Hematopoietic multipotent progenitor cell treated with erythropoietin and hydrocortisone succinate and interleukin-3 and kit ligand, for 6 days (in vitro differentiated cells): ENCODE measurements around the gene B2M.
"Not testable (repeated sequence)": the region's sequence is repeated elsewhere in the genome, so short reads cannot be mapped to it uniquely, and the experiment has no call there.

Experiments used
- DNase-seq: peaks from one replicate; pipeline ENCODE4 v3.0.0-alpha.2; 2015

The B2M gene

DNA sequence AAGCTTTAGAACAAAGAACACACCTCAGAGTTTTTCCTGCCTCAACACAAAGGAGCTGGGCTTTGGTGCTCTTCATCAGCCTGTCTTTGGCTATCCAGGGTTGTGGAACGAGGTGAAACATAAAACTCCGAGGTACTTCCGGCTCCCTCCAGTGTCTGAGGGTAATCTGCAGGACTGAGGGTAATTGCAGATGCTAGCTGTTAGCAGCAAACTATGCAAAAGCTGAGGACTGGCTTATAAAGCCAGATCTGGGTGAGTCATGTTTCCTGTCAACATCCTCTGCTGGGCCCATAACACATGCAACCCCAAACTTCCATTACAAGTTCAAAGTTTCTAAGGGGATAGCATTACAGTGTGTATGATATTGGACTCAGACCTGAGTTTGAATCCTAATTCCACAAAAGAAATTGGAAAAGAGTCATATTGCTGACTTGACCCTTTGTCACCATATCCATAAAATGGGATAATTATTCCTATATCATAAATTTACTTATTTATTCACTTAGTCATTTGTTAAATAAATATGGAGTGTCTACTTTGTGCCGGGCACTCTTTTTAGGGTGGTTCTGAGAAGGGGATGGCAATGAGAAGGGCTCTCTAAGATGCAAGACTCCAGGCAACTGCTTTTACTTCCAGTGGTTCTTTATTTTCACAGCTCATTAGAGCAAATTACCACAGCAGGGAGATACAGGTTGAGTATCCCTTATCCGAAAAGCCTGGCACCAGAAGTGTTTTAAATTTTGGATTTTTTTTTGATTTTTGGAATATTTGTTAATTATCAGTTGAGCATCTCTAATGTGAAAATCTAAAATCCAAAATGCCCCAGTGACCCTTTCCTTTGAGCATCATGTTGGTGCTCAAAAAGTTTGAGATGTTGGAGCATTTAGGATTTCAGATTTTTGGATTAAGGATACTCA, 15.5 kb downstream of the B2M start:
- peak; percentile 86 for DNase-seq

DNA sequence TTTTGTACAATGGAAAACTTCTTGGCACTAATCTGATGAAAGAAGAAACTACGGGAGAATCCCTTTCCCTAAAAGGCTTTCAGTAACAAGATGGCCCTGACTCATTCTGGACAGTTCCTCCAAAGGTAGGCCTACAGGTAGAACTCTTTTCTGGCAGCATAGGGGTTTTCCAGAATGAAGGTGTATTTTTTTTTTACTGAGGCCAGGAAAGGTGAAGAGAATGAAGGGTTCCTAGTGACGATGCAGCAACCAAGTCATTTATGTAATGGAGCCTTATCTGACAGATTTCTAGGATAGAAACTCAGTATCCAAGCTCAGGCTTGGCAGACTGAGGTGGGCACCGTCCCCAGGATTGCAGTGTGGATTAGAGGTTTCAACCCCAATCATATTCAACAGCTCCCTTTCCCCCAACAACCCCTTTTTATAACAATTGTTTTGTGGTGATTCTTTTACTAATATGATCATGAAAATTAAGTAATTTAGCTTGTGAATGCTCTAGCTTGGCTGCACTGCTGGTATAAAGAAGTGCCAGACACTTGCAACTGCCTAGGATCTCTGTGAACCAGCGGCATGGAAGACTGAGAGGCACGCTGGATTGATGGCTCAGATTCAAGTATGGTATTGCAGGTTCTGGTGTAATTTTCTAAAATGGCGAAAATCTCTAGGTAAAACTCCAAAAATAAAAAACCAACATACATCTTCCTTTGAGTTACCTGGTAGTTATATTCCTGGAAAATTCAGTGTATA, 16.3 kb downstream of the B2M start:
- DNase-seq, result no peak

DNA sequence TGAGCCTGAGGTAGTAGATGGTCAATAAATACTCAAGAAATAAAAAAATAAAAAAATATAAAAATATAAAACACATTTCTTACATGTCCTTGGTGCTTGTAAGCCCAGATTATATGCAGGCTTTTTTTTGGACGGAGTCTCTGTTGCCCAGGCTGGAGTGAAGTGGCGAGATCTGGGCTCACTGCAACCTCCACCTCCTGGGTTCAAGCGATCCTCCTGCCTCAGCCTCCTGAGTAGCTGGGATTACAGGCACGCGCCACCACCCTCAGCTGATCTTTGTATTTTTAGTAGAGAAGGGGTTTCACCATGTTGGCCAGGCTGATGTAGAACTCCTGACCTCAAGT, 16.9 kb downstream of the B2M start:
- DNase-seq, result not testable (repeated sequence)

DNA sequence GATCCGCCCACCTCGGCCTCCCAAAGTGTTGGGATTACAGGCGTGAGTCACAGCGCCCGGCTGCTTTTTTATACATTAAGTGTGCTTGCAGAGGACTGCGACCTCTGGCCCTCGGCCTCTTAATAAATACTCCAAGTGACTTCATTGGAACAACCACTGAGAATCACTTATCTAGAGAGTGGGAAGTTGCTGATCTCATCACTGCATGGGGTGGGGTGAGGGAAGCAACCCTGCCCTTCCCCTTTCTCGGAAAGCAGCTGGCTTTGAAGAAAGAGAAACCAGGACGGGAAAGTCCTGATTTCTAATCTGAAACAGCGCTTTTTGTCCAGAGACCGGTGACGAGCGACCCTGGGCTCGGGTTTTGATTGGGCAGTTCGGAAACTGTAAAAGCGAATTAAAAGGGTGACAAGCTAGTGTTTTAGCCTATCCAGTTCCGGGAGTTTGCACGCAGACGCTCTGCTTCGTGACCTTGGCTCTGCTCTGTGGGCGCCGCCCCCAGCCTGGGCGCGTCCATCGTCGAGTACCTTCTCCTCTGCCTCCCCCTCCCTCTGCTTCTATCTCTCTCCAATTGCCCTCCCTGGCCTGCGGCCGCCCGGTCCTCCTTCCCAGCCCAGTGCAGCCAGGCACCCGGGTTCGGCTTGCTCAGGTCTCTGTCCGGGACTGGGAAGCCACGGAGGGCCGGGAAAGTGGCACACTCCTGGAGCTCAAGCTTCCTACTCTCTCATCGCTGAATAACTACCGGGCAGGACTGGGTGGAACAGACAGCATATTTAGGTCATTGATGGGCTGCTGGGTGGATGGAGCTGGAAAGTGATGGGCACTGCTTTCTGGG, 17.5 kb downstream of the B2M start:
- peak; percentile 98 for DNase-seq

DNA sequence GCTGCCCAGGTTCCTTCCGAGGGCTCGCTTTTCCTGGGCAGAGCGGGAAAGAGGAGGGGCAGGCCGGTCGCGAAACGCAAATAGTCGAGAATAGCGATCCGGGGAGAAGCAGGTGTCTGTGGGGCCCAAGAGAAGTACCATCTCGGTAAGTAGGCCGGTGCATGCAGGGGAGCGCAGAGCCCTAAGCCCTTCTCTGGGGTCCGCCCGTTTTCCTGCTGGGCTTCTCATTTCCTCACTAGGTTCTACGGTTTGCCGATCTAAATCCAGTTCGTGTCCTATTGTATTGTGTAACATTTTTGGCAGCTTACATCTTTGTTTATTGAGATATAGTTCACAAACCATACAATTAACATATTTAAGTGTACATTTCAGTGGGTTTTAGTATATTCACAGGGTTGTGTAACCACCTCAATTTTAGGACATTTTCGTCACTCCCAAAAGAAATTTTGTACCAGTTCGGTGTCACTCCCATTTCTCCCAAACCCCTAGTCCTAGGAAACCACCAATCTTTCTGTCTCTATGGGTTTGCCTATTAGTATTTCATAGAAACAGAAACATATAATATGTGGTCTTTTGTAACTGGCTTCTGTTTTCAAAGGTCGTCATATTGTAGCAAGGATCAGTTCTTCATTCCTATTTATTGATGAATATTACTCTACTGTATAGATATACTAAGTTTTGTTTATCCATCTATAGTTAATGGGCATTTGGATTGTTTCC, 18.3 kb downstream of the B2M start:
- DNase-seq, result peak; percentile 26

DNA sequence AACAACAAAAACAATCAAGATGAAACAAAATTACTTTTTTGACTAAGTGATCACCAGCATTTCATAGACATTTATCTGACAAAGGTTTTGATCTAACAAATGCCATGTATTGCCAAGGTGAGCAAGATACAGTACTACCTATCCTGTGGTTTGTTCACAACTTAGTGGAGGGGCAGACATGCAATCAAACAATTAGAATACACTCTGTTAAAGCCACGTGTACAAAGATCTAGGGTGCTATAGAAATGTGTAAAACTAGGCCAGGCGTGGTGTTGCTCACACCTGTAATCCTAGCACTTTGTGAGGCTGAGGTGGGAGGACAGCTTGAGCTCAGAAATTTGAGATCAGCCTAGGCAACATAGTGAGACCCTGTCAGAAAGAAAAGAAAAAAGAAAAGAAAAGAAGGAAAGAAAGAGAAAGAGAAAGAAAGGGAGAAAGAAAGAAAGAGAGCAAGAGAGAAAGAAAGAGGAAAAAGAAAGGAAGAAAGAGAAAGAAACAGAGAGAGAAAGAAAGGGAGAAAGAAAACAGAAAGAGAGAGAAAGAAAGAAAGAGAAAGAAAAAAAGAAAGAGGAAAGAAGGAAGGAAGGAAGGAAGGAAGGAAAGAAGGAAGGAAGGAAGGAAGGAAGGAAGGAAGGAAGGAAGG, 23.6 kb downstream of the B2M start:
- DNase-seq, result no peak

DNA sequence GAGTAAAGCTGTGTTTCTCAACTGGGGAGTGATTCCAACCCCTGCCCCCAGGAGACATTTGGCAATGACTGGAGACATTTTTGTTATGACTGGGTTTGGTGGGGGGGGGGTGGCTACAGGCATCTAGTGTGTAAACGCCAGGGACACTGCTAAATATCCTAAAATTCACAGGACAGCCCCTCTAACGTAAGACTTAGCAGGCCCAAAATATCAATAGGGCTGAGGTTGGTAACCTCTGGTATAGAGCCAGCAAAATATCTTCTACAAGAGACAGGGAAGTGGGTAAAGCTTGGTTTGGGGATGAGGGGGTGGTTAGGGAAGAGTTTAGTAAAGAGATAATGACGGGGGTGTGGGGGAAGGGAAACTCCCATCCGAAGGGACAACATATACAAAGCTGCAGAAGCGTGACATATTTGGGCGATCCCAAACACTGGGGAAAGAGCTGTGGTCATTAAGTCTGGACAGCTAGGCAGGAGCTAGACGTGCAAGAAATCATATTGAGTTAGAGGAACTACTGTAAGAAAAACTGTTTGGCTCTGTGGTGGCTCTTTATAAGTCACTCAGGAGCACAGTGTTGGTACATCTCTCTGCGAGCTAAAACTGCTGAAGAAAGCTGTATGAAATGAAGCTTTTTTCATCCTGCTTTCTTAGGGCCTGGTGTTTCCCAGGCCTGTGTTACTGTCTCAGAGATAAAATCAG, 24.3 kb downstream of the B2M start:
- peak; percentile 33 for DNase-seq

DNA sequence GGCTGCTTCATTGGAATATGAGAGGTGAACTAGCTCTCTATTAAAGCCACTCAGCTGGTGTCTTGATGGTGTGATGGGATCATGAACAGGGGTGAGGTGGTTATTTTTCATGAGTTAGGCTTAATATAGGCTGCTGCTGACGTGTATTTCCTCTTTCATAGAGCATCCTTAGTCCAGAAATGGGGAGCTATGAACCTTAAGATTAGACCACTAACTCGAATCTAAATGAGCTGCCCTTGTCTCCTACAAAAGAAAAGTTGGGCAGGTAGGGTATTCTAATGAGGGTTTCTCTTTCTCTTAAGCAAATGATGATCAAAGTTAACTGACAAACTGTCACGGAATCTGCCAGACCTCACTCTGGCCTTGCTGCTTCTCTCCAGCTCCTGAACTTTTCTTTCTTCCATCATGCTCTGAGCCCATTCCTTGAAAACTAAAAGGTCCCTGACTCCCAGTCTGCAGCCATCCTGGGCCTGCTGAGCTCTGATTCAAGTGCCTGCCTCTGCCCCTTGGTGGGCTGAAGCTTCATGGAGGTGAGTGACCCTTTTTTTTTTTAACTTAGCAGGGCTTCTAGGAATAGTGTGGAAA, 25.0 kb downstream of the B2M start, which contains the start of gene TRIM69:
TRIM69 (plus strand) TSS at position 348 of the 585 bp plus-strand sequence; CDS start at position 525, 177 bp downstream.
- DNase-seq, result no peak

DNA sequence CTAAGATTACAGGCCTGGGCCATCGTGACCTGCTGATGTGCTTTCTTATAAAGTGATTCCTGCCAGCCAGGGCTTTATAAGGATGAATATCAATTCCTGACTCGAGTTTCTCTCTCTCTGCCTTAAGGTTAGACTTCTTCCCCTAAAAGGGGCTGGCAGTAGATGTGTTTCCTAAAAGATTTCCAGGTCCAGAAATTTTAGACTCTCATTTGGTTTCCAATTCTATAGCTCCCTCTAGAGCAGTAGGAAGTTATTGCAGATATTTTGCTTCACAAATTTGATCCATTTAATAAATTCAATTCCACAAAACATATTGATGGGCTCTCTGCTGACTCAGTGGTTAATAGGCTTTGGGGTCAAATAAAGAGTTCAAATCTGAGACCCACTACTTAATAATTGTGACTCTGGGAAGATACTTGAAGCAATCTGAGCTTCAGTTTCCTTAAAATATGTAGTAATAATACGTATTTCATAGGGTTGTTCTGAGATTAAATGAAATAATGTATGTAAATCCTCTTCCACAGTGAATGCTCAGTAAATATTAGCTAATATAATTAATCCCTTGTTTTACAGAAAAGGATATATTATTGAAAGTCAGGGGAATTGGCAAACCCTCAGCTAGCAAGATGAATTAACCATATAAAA, 27.1 kb downstream of the B2M start:
- DNase-seq, result peak; percentile 77

DNA sequence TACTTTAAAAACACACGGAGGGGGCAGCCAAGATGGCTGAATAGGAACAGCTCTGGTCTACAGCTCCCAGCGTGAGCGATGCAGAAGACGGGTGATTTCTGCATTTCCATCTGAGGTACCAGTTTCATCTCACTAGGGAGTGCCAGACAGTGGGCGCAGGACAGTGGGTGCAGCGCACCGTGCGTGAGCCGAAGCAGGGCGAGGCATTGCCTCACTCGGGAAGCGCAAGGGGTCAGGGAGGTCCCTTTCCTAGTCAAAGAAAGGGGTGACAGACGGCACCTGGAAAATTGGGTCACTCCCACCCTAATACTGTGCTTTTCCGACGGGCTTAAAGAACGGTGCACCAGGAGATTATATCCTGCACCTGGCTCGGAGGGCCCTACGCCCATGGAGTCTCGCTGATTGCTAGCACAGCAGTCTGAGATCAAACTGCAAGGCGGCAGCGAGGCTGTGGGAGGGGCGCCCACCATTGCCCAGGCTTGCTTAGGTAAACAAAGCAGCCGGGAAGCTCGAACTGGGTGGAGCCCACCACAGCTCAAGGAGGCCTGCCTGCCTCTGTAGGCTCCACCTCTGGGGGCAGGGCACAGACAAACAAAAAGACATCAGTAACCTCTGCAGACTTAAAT, 28.0 kb downstream of the B2M start:
- not testable (repeated sequence) for DNase-seq

DNA sequence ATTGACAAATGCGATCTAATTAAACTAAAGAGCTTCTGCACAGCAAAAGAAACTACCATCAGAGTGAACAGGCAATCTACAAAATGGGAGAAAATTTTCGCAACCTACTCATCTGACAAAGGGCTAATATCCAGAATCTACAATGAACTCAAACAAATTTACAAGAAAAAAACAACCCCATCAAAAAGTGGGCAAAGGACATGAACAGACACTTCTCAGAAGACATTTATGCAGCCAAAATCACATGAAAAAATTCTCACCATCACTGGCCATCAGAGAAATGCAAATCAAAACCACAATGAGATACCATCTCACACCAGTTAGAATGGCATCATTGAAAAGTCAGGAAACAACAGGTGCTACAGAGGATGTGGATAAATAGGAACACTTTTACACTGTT, 32.1 kb downstream of the B2M start:
- DNase-seq, result not testable (repeated sequence)

DNA sequence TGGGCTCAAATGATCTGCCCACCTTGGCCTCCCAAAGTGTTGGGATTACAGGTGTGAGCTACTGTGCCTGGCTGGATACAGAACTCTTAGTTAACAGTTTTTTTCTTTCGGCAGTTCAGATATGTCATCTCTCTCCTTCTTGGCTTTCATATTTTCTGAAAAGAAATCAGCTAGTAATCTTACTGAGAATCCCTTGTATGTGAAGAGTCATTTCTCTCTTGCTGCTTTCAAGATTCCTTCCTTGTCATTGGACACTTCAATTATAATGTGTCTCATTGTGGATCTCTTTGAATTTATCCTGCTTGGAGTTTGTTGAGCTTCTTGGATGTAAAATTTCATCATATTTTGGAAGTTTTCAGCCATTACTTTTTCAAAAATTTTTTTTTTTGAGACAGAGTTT, 42.0 kb downstream of the B2M start:
- no peak for DNase-seq

DNA sequence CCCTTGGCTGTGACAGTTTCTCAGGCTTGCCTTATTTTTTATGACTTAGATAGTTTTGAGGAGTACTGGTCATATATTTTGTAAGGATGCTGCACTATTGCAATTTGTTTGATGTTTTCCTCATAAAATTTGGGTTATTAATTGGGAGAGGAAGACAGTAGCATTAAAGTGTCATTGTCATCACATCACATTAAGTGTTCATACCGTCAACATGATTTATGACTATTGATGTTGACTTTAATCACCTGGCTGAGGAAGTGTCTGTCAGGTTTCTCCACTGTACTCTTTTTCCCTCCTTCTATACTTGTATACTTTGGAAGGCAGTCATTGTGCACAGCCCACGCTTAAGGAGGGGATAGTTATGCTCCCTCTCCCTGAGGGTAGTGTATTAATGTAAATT, 51.9 kb downstream of the B2M start:
- no peak for DNase-seq

DNA sequence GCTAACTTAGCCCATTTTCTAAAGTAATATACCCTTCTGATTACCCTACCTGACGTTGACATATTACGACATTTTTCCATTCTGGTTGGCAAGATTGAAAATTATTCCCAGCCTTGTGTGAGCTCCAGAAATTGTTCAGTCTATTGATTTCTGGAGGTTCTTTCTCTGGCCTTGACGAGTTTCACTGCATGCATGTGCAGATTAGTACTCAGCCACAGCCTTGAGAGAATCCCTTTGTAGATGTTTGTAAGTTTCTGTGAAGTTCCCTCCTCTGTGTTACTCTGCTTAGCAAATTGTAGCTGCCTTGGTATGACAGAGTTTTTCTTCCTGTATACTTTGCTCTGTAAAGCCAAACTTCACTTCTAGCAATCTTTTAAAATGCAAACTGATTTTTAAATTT, 52.5 kb downstream of the B2M start:
- no peak for DNase-seq

DNA sequence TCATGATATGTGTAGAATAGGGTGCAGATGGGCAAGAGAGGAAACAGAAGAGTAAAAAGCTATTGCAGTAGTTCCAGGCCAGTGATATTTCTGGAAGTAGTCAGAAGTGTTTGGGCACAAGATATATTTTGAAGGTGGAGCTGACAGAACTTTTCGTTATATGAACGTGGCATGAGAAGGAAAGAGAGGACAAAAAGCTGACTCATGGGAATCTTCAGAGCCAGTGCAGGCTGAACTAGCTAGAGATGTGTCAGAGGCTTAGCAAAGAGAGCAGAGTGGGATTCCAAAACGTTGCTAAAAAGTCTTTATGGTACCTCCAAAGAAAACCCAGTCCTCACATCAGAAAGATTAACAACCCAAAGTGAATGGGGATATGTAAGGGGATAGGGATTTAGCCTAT, 53.7 kb downstream of the B2M start:
- no peak for DNase-seq
